Retinal pigment epithelial cell (primary cell): Measurements from ENCODE around the gene RDH8.

ENCODE experiments used
- DNase-seq: peaks from one replicate; pipeline ENCODE4 v3.0.0-alpha.2; 2010; ENCODE audit warnings: low read depth
- H3K4me3 ChIP-seq: 2 replicates; pipeline ENCODE4 v1.5.1; 2011; ENCODE audit warnings: mild to moderate bottlenecking, low read length, control low read depth, moderate library complexity
- CTCF ChIP-seq: conservative IDR thresholded peaks from 2 replicates; pipeline ENCODE4 v1.5.1; 2011; ENCODE audit warnings: low read depth, low read length, control low read depth, inconsistent platforms

RDH8 gene

GRCh38 chr19:9971166-9971897 is 42.0 kb upstream of the RDH8 start:
- no peak overlapping the region for H3K4me3 ChIP-seq
- no peak for DNase-seq
- TF ChIP-seq CTCF = no peak

GRCh38 chr19:9972103-9972502 is 41.2 kb upstream of the RDH8 start:
- no peak for TF ChIP-seq CTCF

GRCh38 chr19:9981406-9982260 is 31.6 kb upstream of the RDH8 start:
- TF ChIP-seq CTCF = no peak
- H3K4me3 ChIP-seq = no peak overlapping the region
- no peak for DNase-seq

More at GRCh38 chr19:9972103-9972502, 41.2 kb upstream of the RDH8 start:
- H3K4me3 ChIP-seq = no peak overlapping the region
- DNase-seq = no peak

- TF ChIP-seq CTCF = no peak
- DNase-seq = no peak
- no peak overlapping the region for H3K4me3 ChIP-seq
Observed at GRCh38 chr19:9986787-9987281, 26.4 kb upstream of the RDH8 start.

GRCh38 chr19:9989504-9989903 is 23.8 kb upstream of the RDH8 start:
- TF ChIP-seq CTCF = no peak

GRCh38 chr19:9991425-9992191 is 21.7 kb upstream of the RDH8 start:
- no peak for DNase-seq
- H3K4me3 ChIP-seq = no peak overlapping the region
- no peak for TF ChIP-seq CTCF

More at GRCh38 chr19:9989504-9989903, 23.8 kb upstream of the RDH8 start:
- no peak for DNase-seq
- H3K4me3 ChIP-seq = no peak overlapping the region
